A549 (cell line): ENCODE data around the gene MYH11. TPM values are rescaled to one million over a fixed set of nuclear protein-coding genes. Genes with fewer than 3 reads are reported as not detected.

Experiments
- ATAC-seq, 2 experiments: fragments of 200-7000 bp in 1 of 2; fragments of >200 bp in 1 of 2; cut with Nextera tagmentation in 1 of 2; cut with Tn5 transposase in 1 of 2; 3 replicates each; pipeline versions ENCODE4 v1.8.0 to v1.9.1; 2018 to 2020; ENCODE audit warnings: mild to moderate bottlenecking in 1 of 2, moderate library complexity in 1 of 2
- CTCF ChIA-PET: fragments of 300-600 bp; sonication (Branson Sonifier 250); formaldehyde crosslinking; extraction: SDS; loops from one replicate; lab custom pipeline; 2021; ENCODE audit warnings: antibody characterized with exemption, inconsistent platforms; lab: Yijun Ruan, JAX
- POLR2A ChIA-PET: fragments of 350-600 bp; formaldehyde crosslinking; extraction: SDS; loops from one replicate; lab custom pipeline; 2021; ENCODE audit warnings: antibody characterized with exemption, inconsistent platforms; lab: Yijun Ruan, JAX
- DNase-seq, 2 experiments: peaks; one replicate each; pipeline versions ENCODE4 v3.0.0 to v3.0.0-alpha.2; 2011 to 2016; ENCODE audit warnings: low read depth in 1 of 2, low spot score in 1 of 2
- FAIRE-seq: peaks from 2 replicates; lab custom pipeline; 2011; peaks lifted over from hg19 to GRCh38; lab: Jason Lieb, UNC
- H3K27ac ChIP-seq, 2 experiments: fragments of >200 bp; sonication (Bioruptor Twin); formaldehyde crosslinking; 3 replicates each; pipeline ENCODE4 v1.5.1; 2016 to 2017
- H3K4me1 ChIP-seq: fragments of >200 bp; sonication (Bioruptor Twin); formaldehyde crosslinking; 3 replicates; pipeline ENCODE4 v1.6.1; 2016
- H3K4me2 ChIP-seq: fragments of >200 bp; sonication (Bioruptor Twin); formaldehyde crosslinking; 3 replicates; pipeline ENCODE4 v1.6.1; 2016
- H3K4me3 ChIP-seq: fragments of >200 bp; sonication (Bioruptor Twin); formaldehyde crosslinking; 3 replicates; pipeline ENCODE4 v1.5.1; 2016
- H3K9me3 ChIP-seq: fragments of >200 bp; sonication (Bioruptor Twin); formaldehyde crosslinking; 3 replicates; pipeline ENCODE4 v1.6.1; 2016
- BCL3 ChIP-seq: fragments of >200 bp; sonication (Bioruptor Twin); formaldehyde crosslinking; IDR thresholded peaks from 3 replicates; pipeline ENCODE4 v1.6.1; 2016
- BHLHE40 ChIP-seq: IDR thresholded peaks from 2 replicates; pipeline ENCODE4 v1.6.1; 2012; ENCODE audit warnings: low read depth, low read length, inconsistent platforms
- CEBPB ChIP-seq, 2 experiments: fragments of >200 bp in 1 of 2; sonication (Bioruptor Twin) in 1 of 2; formaldehyde crosslinking in 1 of 2; IDR thresholded peaks; 2 replicates each; pipeline ENCODE4 v1.6.1; 2012 to 2016
- CTCF ChIP-seq: fragments of >200 bp; sonication (Bioruptor Twin); formaldehyde crosslinking; IDR thresholded peaks from 3 replicates; pipeline ENCODE4 v1.5.1; 2016
- EHMT2 ChIP-seq: fragments of 200-600 bp; sonication (generic); IDR thresholded peaks from 2 replicates; pipeline ENCODE4 v1.6.1; 2016; ENCODE audit warnings: antibody characterized with exemption, low read depth, mild to moderate bottlenecking, moderate library complexity
- ESRRA ChIP-seq: fragments of 150-350 bp; IDR thresholded peaks from 2 replicates; pipeline ENCODE4 v1.6.1; 2014; ENCODE audit warnings: mild to moderate bottlenecking, low read length, borderline replicate concordance
- FOSB ChIP-seq: fragments of 250-450 bp; sonication (Bioruptor Pico); IDR thresholded peaks from 2 replicates; pipeline ENCODE4 v1.5.0; 2020; ENCODE audit warnings: mild to moderate bottlenecking, moderate library complexity
- FOXS1 ChIP-seq: fragments of 250-450 bp; sonication (Bioruptor Pico); IDR thresholded peaks from 2 replicates; pipeline ENCODE4 v1.5.0; 2020; ENCODE audit warnings: mild to moderate bottlenecking, moderate library complexity
- GATA3 ChIP-seq: IDR thresholded peaks from 2 replicates; pipeline ENCODE4 v1.6.1; 2012; ENCODE audit warnings: borderline replicate concordance
- HES2 ChIP-seq: fragments of >200 bp; sonication (Bioruptor Twin); formaldehyde crosslinking; IDR thresholded peaks from 2 replicates; pipeline ENCODE4 v1.6.1; 2016
- HOXB13 ChIP-seq: fragments of 250-450 bp; sonication (Bioruptor Pico); IDR thresholded peaks from 2 replicates; pipeline ENCODE4 v1.5.0; 2020; ENCODE audit warnings: low read depth, mild to moderate bottlenecking, moderate library complexity
- HOXB5 ChIP-seq: fragments of 250-450 bp; sonication (Bioruptor Pico); IDR thresholded peaks from 2 replicates; pipeline ENCODE4 v1.5.0; 2020; ENCODE audit warnings: mild to moderate bottlenecking, moderate library complexity
- JUN ChIP-seq, 2 experiments: fragments of >200 bp; sonication (Bioruptor Twin); formaldehyde crosslinking; IDR thresholded peaks; 2 replicates in 1 of 2; 3 replicates in 1 of 2; pipeline ENCODE4 v1.6.1; 2016 to 2017
- KDM1A ChIP-seq: fragments of 200-600 bp; sonication (generic); IDR thresholded peaks from 2 replicates; pipeline ENCODE4 v1.6.1; 2016; ENCODE audit warnings: low read depth, mild to moderate bottlenecking
- MAX ChIP-seq: IDR thresholded peaks from 2 replicates; pipeline ENCODE4 v1.6.1; 2012
- MYC ChIP-seq: IDR thresholded peaks from 2 replicates; pipeline ENCODE4 v1.6.1; 2012; ENCODE audit warnings: mild to moderate bottlenecking, inconsistent platforms, low read length, improper control_type of control experiment, borderline replicate concordance
- NPAS2 ChIP-seq: fragments of 250-450 bp; sonication (Bioruptor Pico); IDR thresholded peaks from 2 replicates; pipeline ENCODE4 v1.8.0; 2022; ENCODE audit warnings: mild to moderate bottlenecking, moderate library complexity, borderline replicate concordance
- REST ChIP-seq: fragments of 200-600 bp; sonication (generic); IDR thresholded peaks from 2 replicates; pipeline ENCODE4 v1.6.1; 2016; ENCODE audit warnings: antibody characterized with exemption, mild to moderate bottlenecking, moderate library complexity
- RNF2 ChIP-seq: fragments of 200-600 bp; sonication (generic); IDR thresholded peaks from 2 replicates; pipeline ENCODE4 v1.6.1; 2016; ENCODE audit warnings: low read depth, mild to moderate bottlenecking, antibody characterized with exemption, moderate library complexity, borderline replicate concordance
- SMC3 ChIP-seq: fragments of >200 bp; sonication (Bioruptor Twin); formaldehyde crosslinking; IDR thresholded peaks from 3 replicates; pipeline ENCODE4 v1.6.1; 2018; ENCODE audit warnings: inconsistent platforms
- ZFP36 ChIP-seq: fragments of 450-650 bp; IDR thresholded peaks from 2 replicates; pipeline ENCODE4 v1.6.1; 2014; ENCODE audit warnings: borderline replicate concordance; ENCODE audit not compliant: partially characterized antibody
- WGBS: methylation state at CpG from one replicate; pipeline ENCODE4 v1.1.6; 2017; ENCODE audit errors: missing lambda C conversion rate; 5-methylcytosine and 5-hydroxymethylcytosine counted together
- polyA plus RNA-seq, 4 experiments: library from polyadenylated mRNA; depleted of rRNA in 3 of 4; stranded (reverse); fragments of >200 nt; fragmentation: RNase III in 1 of 4; extraction: RNeasy Plus Mini Kit Qiagen cat#74134 plus additional on column Dnase treatment in 1 of 4; gene quantifications; 2 replicates in 3 of 4; 3 replicates in 1 of 4; pipeline ENCODE4 v1.2.3, GENCODE V29; 2011 to 2017

MYH11 gene
- polyA plus RNA-seq, 2 of the 4 experiments (the other 2 are of a cell fraction), result 0.03 to 0.09 TPM

GRCh38 chr16:15866451-15866850, 9.6 kb upstream of the MYH11 start:
- no peaks in the 10 kb centered on the region for H3K9me3 ChIP-seq
- FAIRE-seq, result no peak
- POLR2A ChIA-PET, result no interaction called here
- WGBS, result 88% methylated on average over 5 of the region's 5 CpGs
- no peak for ATAC-seq
- TF ChIP-seq CEBPB (IDR thresholded peaks at IDR 0.05) (peak in 1 of 2 experiments; percentile 68; a peak in 3 of 4 replicates), SMC3 (no peak), ZFP36 (no peak), REST (no peak)
- no peaks in the 10 kb centered on the region for H3K4me1 ChIP-seq
- no peak overlapping the region for H3K4me2 ChIP-seq
- no peak for DNase-seq
- H3K4me3 ChIP-seq, result no peak overlapping the region
- CTCF ChIA-PET, result interaction anchor here (0.6 to 5.1 kb wide), 2 partner anchors 8 to 19 kb away, joined by 3 to 21 read pairs; no protein-coding TSS in a partner anchor
- H3K27ac ChIP-seq, result no peak overlapping the region

- FAIRE-seq (no peak), ATAC-seq (no peak), DNase-seq (no peak)
- Histone ChIP-seq H3K9me3 (no peaks in the 10 kb centered on the region), H3K4me3 (no peak overlapping the region), H3K27ac (no peak overlapping the region), H3K4me1 (no peaks in the 10 kb centered on the region), H3K4me2 (no peak overlapping the region)
- CTCF ChIA-PET, result interaction anchor here (5.1 kb wide), 1 partner anchor 9 kb away, joined by 21 read pairs; no protein-coding TSS in a partner anchor
- 91% methylated on average over 7 of the region's 7 CpGs for WGBS
- TF ChIP-seq ESRRA (no peak), MAX (no peak), HOXB5 (CRISPR knock-in tag) (no peak), REST (no peak), RNF2 (no peak)
- POLR2A ChIA-PET, result no interaction called here
Observed at GRCh38 chr16:15865742-15866141, 8.9 kb upstream of the MYH11 start.

GRCh38 chr16:15864939-15865338, 8.1 kb upstream of the MYH11 start:
- no peaks in the 10 kb centered on the region for H3K9me3 ChIP-seq
- TF ChIP-seq EHMT2 (no peak), GATA3 (no peak), CTCF (no peak), KDM1A (no peak), JUN (IDR thresholded peaks at IDR 0.05) (no peak), HES2 (no peak), NPAS2 (CRISPR knock-in tag) (no peak), FOSB (no peak), HOXB13 (no peak), BCL3 (no peak), RNF2 (no peak), BHLHE40 (no peak), FOXS1 (CRISPR knock-in tag) (no peak), CEBPB (IDR thresholded peaks at IDR 0.05) (no peak), HOXB5 (CRISPR knock-in tag) (no peak), MYC (no peak)
- TF ChIP-seq, all 56 proteins: peak for 0
- DNase-seq (no peak), FAIRE-seq (no peak), ATAC-seq (no peak)
- Histone ChIP-seq H3K4me1 (no peaks in the 10 kb centered on the region), H3K27ac (no peak overlapping the region), H3K4me3 (no peak overlapping the region), H3K4me2 (no peak overlapping the region)
- WGBS, result 89% methylated on average over 5 of the region's 5 CpGs
- ChIA-PET POLR2A (no interaction called here), CTCF (interaction anchor here (5.1 kb wide), 1 partner anchor 10 kb away, joined by 21 read pairs; no protein-coding TSS in a partner anchor)
